GM12874 (cell line): ENCODE results near the gene RRP36.

Source experiments
- CTCF ChIP-seq: IDR thresholded peaks from 2 replicates; pipeline ENCODE4 v1.5.1; 2011; ENCODE audit warnings: low read depth, mild to moderate bottlenecking, control low read depth, low read length, moderate library complexity; ENCODE audit not compliant: insufficient read depth

RRP36 gene

GRCh38 chr6:43076464-43077332, 55.3 kb downstream of the RRP36 start:
- TF ChIP-seq CTCF = no peak

- TF ChIP-seq CTCF = no peak
Observed at GRCh38 chr6:43077333-43077809, 55.9 kb downstream of the RRP36 start.

- TF ChIP-seq CTCF = no peak
Observed at GRCh38 chr6:43077981-43078511, 56.6 kb downstream of the RRP36 start.

- no peak for TF ChIP-seq CTCF
Observed at GRCh38 chr6:43078691-43079090, 57.3 kb downstream of the RRP36 start.
